C1 segment of cervical spinal cord (tissue), 14 donors: ENCODE measurements around the gene USP36.
A peak's percentile ranks its signal among the peaks of the same experiment; 100 is the strongest.
"Not testable (repeated sequence)": the region's sequence is repeated elsewhere in the genome, so short reads cannot be mapped to it uniquely, and the experiment has no call there.

ENCODE experiments used
- DNase-seq, 14 donors: peaks; one replicate each; lab custom pipeline; 2025; lab: John Stamatoyannopoulos, UW

USP36 gene

GRCh38 chr17:78794399-78794798 lies 46.2 kb downstream of the USP36 start:
- DNase-seq, result no peak

- peak in 1 of 14 donors; percentile 24 for DNase-seq
Observed at GRCh38 chr17:78793968-78794367, 46.6 kb downstream of the USP36 start.

GRCh38 chr17:78793415-78793814 lies 47.2 kb downstream of the USP36 start:
- no peak for DNase-seq

GRCh38 chr17:78791840-78792709 lies 48.5 kb downstream of the USP36 start:
- no peak for DNase-seq

- DNase-seq, result no peak
Observed at GRCh38 chr17:78790552-78790951, 50.1 kb downstream of the USP36 start.

- DNase-seq, result peak in 2 of 14 donors; percentile 17 to 18
Observed at GRCh38 chr17:78789663-78790181, 50.9 kb downstream of the USP36 start.

- DNase-seq, result no peak
Observed at GRCh38 chr17:78789149-78789662, 51.4 kb downstream of the USP36 start.

- no peak for DNase-seq
Observed at GRCh38 chr17:78788451-78788850, 52.2 kb downstream of the USP36 start.

- no peak for DNase-seq
Observed at GRCh38 chr17:78787444-78787843, 53.2 kb downstream of the USP36 start.

- no peak for DNase-seq
Observed at GRCh38 chr17:78785663-78786057, 55.0 kb downstream of the USP36 start.

GRCh38 chr17:78785011-78785662 lies 55.5 kb downstream of the USP36 start:
- DNase-seq, result no peak

GRCh38 chr17:78784352-78784751 lies 56.3 kb downstream of the USP36 start:
- DNase-seq, result no peak

GRCh38 chr17:78783711-78784324 lies 56.8 kb downstream of the USP36 start:
- no peak for DNase-seq

- peak in 1 of 14 donors; percentile 62 for DNase-seq
Observed at GRCh38 chr17:78781893-78782304, 58.7 kb downstream of the USP36 start, which contains the start of gene CYTH1. TSS of gene CYTH1 (minus strand) at chr17:78782273. CDS start at chr17:78782223, 50 bp downstream.

- DNase-seq, result peak in 11 of 14 donors; percentile 19 to 63 (median 42)
Observed at GRCh38 chr17:78781104-78781892, 59.3 kb downstream of the USP36 start.

GRCh38 chr17:78780335-78780734 lies 60.3 kb downstream of the USP36 start:
- no peak for DNase-seq

- peak in 1 of 14 donors; percentile 19 for DNase-seq
Observed at GRCh38 chr17:78779850-78780249, 60.8 kb downstream of the USP36 start.

GRCh38 chr17:78779286-78779651 lies 61.3 kb downstream of the USP36 start:
- not testable (repeated sequence) for DNase-seq

GRCh38 chr17:78777881-78778280 lies 62.7 kb downstream of the USP36 start:
- DNase-seq, result no peak

- peak in 3 of 14 donors; percentile 13 to 23 (median 19) for DNase-seq
Observed at GRCh38 chr17:78774956-78775571, 65.5 kb downstream of the USP36 start.

- no peak for DNase-seq
Observed at GRCh38 chr17:78774453-78774852, 66.2 kb downstream of the USP36 start.
